Measurements from ENCODE around the gene CNGA3.

GRCh38 chr2:98379311-98380202 lies 33.3 kb downstream of the CNGA3 start:
- TF ChIP-seq CTCF (IDR thresholded peaks at IDR 0.05; ENCODE audit: low read length), result no peak
- no peak for TF ChIP-seq EZH2 (IDR thresholded peaks at IDR 0.05; ENCODE audit: borderline replicate concordance, low read length)

All from OCI-LY1 (cell line).